GM19351 (cell line): ENCODE data around the gene PRR36.

Experiments used
- ATAC-seq: cut with Tn5 transposase; IDR thresholded peaks from one replicate; pipeline ENCODE4 v1.9.1; 2021; ENCODE audit warnings: mild to moderate bottlenecking, moderate library complexity; ENCODE audit not compliant: unreplicated experiment

Gene PRR36

DNA sequence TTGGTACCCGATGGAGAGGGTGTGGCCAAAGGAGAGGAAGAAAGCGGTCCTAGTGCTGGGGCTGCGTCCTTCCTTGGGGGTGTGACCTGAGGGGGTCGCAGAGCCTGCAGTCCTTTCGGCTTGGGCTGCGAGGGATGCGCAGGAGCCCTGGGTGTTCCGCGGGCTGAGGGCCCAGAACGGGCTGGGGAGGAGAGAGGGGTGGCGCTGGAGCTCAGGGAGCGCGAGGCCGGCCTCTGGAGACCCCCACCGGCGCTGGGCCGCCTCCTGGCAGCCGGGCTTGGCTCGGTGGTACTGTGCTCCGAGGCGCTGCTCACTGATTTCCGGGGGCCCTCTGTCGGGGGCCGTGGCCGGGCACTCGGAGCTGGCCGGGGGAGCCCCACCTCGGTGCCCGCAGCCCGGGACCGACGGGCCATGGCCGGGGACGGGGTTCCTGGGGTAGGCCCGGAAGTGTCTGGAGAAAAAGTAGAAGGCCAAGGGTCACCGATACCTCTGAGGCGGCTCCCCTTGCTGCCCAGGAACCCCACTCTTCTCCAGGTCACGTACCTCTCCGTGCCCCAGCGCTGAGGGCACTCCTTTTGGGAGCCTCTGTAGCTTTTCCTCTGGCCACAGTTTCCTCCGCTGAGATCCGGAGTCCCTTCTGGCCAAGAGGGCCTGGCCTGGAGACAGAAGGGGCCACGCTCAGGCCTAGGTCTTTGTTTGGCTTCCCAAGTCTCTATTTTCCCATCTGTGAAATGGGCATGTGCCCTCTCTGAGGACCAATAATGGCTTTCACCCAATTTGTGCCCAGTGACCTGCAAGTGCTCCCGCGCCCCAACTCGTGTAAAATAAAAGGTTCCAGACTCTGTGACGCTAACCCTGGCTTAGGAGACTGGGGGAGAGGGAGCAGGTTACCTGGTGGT lies 1.6 kb downstream of the PRR36 start:
- ATAC-seq: no peak

DNA sequence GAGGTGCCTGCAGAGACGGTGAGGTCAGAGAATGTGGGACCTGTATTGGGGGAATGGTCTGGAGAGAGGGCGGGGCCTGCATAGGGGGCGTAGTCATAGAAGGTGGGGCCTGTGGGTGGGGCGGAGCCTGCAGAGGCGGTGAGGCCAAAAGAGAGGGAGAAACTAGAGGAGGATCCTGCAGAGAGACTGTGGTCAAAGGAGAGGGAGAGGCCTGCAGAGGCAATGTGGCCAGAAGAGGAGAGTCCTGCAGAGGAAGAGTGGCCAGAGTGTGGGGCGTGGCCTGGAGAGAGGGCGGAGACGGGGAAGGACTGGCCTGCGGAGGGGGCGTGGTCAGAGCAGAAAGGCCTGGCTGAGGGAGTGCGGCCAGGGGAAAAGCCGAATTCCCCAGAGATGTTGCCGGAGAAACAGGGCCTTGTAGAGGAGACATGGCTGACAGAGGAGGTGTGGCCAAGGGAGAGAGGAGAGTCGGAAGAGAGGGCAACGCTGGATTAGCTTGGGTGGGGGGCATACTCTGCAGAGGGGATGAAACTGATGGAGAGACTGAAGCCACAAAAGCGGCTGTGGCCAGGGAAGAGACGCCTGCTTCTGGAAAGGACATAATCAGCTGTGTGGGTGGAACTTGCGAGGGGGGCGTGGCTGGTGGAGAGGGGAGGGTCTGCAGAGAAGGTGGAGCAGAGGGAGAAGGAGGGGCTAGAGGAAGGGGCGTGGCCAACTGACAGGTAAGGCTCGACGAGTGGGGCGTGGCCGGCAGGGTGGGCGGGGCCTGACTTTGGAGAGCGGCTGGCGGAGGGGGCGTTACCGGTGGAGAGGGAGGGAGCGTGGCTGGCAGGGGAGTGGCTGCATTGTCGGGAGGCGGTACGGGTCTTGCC lies 2.5 kb downstream of the PRR36 start:
- no peak for ATAC-seq

DNA sequence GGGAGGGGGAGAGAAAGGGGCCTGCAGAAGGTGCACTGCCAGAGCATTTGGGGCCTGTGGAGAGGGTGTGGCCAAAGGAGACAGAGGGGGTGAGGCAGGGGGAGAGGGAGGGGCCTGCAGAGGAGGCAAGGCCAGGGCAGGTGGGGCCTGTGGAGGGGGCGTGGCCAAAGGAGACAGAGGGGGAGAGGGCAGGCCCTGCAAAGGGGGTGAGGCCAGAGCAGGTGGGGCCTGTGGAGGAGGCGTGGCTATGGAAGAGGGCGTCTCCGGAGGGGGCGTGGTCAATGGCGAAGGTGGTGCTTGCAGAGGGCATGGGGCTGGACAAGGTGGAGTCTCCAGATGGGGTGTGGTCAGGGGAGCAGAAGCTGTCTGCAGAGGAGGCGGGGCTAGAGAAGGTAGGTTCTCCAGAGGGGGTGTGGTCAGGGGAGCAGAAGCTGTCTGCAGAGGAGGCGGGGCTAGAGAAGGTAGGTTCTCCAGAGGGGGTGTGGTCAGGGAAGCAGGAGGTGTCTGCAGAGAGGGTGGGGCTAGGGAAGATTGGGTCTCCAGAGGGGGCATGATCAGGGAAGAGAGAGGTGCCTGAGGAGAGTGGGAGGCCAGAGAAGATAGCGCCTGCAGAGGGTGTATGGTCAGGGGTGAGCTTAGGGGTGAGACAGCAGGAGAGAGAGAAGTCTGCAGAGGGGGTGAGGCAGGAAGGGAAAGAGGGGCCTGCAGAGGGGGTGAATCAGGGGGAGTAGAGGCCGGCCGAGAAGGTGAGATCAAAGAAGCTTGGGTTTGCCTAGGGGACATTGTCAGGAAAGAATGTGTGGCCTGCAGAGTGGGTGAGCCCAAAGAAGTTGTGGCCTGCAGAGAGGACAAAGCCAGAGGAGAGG lies 3.4 kb downstream of the PRR36 start:
- ATAC-seq: no peak

DNA sequence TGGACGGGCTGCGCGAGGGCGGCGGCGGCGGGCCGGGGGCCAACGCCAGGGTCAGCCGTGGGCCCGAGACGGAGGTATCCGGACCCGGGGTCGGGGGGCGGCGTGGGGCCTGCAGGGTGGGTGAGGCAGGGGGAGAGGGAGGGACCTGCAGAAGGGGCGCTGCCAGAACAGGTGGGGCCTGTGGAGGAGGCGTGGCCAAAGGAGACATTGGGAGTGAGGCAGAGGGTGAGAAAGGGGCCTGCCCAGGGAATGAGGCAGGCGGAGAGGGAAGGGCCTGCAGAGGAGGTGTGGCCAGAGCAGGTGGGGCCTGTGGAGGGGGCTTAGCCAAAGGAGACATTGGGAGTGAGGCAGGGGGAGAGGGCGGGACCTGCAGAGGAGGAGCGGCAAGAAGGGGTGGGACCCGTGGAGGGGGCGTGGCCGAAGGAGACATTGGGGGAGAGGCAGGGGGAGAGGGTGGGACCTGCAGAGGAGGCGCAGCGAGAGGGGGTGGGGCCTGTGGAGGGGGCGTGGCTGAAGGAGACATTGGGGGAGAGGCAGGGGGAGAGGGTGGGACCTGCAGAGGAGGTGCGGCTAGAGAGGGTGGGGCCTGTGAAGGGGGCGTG lies 4.2 kb downstream of the PRR36 start:
- no peak for ATAC-seq

DNA sequence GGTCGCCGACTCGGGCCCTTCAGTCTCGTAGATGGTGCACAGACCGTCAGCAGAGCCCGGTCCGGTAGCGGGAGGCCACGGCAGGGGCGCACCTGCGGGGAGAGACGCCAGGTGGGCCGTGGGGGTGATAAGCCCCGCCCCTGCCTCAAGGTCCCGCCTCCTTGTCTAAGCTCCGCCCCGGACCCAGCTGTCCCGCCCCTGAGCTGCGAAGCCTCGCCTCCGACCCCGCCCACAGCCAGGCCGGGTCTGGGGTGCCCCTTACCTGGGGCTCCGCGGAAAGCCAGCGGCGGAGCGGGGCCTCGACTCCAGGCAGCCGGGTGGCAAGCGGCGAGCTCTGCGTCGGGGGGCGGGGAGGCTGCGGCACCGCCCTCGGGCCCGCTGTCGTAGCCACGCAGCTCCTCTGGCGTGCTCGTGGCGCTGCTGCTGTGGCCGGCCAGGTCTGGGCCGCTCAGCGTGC lies 4.7 kb downstream of the PRR36 start:
- ATAC-seq: peak; percentile 42

DNA sequence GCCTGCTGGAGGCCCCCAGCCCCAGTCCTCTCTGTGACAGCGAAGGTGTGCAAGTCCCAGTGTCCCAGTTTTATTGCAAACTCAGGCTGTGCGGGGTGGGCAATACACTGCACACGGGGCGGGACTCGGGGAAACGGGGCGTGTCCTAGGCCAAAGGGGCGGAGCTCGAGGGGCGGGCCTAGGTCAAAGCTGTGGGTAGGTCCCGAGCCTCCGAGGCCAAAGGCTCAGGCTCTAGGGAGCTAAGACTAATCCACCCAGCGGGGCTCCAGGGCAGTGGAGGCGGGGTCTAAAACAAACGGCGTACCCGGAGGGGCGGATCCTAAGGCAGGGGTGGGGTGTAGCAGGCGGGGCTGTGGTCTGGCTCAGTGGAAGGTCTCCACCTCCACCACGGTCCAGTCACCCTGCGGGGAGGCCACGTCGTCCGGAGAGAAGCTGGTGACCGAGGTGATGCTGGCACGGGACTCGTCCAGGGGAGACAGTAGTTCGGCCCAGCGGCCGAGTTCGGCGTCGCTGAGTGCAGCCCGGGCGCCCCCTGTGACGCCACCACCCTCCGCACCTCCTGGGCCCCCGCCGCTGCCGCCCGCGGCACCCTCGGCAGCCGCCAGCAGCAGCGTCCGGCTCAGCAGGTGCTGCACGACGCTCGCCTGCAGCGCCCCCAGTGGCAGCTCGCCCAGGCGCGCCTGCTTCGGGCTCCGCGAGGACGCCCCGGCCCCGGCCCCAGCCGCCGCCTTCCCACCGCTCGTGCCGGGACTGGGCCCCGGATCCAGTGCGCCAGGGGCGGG lies 5.3 kb downstream of the PRR36 start:
- peak; percentile 58 for ATAC-seq

DNA sequence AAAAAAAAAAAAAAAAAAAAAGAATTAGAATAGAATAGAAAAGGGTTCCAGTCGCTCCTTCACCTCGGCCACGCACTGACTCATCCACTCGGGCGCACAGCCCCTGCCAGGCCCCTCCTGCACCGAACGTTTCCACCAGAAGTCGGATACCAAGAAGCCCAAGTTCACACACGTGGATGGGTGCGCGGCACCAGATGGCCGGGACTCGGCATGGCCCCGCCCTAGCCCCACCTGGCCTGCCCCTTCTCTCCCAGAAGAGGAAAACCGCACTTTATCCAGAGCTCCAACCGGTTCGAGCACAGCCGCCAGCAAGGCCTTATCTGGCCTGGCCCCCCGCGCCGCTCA lies 5.9 kb downstream of the PRR36 start:
- ATAC-seq: no peak

DNA sequence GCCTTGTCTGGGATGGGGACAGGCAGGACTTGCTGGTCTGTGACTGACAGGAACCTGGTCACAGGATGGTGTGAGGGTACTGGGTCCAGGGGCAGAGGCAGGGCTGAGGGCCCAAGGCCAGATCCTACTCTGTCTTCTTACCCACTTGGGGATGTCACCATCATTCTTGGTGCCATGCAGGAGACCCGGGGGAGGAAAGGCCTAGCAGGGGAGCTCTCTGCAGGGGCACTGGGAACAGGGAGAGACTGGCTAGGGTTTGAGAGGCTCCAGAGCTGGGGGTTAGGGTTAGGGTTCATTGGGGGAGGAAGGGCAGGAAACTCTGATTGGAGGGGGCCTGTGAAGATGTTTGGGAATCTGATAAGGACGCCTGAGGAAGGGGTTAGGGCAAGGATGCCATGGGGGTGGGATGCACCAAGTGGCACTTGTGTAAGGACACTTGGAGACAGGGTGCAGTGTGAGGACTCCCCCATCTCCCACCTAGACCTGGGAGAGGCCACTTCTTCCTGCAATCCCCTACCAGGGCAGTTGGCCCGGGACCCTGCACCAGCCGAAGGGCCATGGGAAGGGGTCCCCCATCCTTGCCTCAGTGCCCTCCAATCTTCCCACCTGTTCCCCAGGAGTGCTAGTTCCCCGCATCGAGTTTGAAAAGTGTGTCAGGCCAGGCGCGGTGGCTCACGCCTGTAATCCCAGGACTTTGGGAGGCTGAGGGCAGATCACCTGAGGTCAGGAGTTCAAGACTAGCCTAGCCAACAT lies 6.9 kb downstream of the PRR36 start:
- no peak for ATAC-seq

DNA sequence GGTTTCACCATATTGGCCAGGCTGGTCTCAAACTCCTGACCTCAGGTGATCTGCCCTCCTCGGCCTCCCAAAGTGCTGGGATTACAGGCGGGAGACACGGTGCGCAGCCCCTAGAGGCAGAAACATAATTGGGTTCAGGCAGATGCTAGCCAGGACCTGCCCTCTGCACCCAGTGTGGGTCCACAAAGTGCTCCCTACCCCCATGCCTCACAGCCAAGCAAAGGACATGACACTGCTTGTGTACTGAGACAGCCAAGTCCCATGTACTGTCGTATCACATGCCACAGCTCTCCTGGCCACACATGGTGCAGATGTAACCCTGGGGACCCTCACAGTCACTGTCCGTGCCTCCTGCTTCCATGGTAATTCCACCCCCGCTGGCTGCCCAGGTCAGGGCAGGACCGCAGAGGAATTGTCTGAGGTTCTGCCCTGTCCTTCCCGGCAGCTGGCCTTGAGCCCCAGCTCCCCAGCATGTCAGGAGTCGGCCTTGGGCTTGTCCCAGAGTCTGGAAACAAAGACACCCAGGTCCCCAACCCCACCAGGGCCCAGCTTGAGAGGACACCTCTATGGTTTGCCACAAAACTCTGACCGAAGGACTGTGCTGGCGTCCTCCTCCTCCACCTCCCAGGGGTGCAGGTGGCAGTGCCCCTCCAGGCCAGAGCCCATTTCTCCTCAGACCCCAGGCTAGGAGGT lies 7.6 kb downstream of the PRR36 start:
- ATAC-seq: no peak

DNA sequence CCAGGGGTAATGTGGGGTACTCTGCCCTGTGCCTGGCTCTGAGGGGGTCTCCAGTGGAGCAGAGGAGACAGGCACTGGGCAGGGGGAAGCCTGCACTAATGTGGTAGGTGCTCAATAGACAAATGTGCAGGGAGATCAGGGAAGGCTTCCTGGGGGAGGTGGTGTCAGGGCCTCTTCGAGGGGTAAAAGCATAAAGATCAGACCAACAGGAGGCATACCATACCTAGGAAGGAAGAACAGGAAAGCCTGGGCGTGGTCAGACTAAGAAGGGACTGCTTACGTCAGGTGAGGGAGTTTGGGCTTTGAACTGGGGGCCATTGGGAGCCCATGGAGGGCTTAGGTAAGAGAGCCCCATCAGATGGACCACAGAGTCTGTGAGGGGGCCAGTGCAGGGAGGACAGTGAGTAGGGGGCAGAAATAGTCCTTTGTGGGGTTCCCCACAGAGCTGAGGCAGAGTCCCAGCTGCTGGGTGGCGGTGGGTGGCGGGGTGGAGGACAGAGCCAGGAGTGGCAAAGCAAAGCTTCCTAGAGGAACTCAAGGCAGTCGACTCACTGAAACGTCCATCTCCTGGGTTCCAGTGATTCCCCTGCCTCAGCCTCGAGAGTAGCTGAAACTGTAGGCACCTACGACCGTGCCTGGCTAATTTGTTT lies 8.8 kb downstream of the PRR36 start:
- ATAC-seq: no peak

DNA sequence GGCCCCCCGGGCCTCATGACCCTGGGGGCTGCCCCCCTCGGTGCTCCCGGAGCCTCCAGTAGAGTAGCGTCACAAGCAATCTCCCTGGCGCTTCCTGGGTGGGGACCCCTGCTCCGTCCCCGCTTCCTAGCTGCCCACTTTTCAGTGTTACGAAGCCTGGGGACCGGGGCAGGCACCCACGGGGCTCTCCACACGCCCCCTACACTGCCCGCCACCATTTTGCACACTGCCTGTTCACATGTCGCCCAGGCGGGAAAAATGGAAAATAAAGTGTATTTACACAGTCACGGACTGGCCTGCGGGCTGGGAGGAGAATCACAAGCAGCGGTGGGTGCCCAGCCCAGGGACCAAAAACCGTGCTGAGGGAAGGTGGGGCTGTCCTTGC lies 9.5 kb downstream of the PRR36 start:
- ATAC-seq: no peak

DNA sequence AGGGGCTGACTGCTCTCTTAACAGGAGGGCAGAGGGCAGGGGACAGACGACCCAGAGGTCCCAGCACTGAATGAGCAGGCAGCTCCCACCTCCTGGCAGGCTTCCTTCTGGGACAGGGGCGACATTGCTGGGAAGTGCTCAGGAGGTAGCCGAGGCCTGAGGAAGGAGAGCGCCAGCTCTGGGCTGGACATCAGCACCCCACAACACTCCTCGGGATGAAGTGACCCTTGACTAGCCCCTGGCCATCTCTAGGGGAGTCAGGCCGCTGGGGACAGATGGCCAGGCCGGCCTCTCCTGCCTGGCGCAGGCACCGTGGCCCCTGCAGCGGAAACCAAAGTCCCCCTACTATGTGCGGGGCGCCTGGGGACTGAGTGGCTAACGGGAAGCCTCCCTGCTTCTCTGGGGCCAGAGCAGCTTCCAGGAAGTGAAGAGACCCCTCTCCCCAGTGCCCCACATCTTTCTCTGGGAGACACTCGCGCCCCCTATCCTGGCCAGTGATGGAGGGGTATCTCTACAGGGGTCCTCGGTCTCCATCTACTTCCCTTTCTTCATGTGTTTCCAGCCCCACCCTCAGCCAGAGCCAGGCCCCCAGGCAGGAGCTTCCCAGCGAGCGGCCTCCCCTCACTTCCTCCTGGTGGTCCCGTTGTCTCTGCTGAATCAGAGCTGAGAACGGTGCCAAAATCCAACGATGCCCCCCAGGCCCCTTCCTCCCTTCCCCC lies 10.1 kb downstream of the PRR36 start:
- ATAC-seq: no peak

DNA sequence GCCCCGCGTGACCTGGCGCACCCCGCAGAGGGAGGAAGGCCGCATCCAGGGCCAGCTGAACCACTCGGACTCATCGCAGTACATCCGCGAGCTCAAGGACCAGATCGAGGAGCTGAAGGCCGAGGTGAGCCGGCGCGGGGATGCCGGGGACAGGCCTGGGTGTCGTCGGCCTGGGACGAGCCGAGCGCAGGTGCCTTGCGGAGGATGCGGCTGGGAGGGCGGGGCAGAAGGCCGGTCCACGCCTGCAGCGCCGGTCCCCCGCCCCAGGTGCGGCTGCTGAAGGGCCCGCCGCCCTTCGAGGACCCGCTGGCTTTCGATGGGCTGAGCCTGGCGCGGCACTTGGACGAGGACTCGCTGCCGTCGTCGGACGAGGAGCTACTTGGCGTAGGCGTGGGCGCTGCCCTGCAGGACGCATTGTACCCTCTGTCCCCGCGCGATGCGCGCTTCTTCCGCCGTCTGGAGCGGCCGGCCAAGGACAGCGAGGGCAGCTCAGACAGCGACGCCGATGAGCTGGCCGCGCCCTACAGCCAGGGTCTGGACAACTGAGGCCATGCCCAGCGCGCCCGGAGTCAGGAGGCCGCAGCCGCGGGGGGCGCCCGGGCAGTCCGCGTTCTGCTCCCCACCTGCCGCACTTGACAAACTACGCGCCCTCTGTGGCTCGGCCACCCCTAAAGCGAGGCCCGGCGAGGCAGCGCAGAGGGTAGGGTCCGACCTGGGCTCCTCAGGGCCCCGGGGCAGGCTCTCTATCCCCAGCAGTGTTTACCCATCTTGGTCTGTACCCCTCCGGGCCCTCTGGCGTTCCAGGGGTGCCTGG lies 10.8 kb downstream of the PRR36 start:
- no peak for ATAC-seq

DNA sequence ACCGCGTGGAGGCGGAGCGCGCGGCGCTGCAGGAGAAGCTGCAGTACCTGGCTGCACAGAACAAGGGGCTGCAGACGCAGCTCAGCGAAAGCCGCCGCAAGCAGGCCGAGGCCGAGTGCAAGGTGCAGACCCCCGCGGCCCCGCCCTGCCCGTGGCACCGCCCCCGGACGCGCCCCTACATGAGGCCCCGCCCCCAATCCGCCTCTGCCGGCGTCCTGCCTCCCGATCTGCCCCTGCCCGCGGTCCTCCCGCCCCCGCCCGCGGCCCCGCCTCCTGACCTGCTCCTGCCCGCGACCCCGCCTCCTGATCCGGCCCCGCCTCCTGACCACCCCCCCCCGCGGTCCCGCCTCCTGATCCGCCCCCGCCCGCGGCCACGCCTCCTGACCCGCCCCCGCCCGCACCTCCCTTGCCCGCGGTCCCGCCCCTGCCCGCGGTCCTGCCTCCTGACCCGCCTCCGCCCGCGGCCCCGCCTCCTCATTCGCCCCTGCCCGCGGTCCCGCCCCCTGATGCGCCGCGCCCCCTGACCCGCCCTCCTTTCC lies 11.7 kb downstream of the PRR36 start:
- ATAC-seq: no peak

DNA sequence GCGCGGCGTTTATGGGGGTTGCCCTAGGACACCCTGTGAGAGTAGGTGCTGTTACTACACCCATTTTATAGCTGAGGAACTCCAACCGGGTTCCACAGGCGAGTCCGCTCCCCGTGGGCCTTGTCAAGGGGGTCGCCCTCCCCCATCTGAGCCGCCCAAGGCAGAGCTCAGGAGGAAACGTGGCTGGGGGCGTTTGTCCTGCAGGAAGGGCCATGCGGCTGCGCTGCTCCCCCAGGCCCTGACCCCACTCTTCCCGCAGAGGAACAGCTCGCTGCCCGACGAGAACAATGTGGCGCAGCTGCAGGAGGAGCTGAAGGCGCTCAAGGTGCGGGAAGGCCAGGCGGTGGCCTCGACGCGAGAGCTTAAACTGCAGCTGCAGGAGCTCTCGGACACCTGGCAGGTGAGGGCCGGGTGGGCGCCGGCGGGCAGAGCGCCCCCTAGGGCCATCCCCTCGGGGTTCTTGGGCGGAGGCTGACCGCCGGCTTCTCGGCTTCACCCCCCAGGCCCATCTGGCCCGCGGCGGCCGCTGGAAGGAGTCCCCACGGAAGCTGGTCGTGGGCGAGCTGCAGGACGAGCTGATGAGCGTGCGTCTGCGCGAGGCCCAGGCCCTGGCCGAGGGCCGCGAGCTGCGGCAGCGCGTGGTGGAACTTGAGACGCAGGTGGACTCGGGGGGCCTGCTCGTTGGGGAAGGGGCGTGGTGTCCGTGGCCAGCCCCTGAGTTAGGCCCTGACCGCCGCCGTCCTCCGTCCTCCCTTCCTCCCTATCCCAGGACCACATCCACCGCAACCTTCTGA lies 12.4 kb downstream of the PRR36 start:
- ATAC-seq: no peak
